HG03460 (cell line): ENCODE measurements around the gene TNFRSF19.

ENCODE experiments used
- ATAC-seq: cut with Tn5 transposase; IDR thresholded peaks from one replicate; pipeline ENCODE4 v1.9.1; 2021; ENCODE audit not compliant: unreplicated experiment

The TNFRSF19 gene

DNA sequence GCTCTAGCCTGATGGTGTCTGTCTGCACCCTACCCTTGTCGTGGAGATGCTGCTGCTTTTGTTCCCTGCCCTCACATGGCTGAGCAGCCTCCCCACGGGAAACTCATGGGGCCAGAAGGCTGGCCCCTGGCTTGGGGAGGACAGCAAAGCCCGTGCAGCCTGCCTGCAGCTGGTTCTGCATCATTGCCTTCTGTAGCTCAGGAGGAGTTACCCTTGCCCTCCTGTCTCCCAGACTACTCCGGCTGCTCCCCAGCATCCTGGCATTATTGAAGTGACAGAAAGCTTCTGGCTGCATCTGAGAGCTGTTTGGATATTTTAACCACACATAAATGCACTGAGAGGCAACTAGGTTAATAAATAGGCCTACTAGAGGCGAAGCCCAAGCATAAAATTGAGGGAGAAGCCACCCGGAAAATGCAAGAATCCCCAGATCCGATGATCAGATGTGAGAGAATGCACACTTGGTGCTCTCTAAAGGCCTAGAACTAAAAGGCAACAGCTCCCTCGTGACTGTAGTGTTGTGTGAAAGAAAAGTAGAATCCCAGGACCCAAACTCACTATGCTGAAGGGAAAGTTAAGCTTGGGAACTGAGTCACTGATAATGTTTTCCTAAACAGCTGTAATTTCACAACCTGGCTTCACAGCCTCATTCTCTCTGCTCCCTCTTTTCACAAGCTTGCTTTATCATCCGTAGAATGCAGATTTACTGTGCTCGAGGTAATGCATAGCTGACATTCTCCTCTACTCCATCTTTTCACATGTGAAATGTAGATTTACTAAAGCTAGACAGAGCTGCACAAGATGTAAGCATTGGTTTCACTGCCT, 110.8 kb downstream of the TNFRSF19 start:
- ATAC-seq: no peak

GRCh38 chr13:23683084-23683483, 112.9 kb downstream of the TNFRSF19 start:
- ATAC-seq: no peak

GRCh38 chr13:23684647-23685046, 114.4 kb downstream of the TNFRSF19 start:
- ATAC-seq: no peak

- no peak for ATAC-seq
Measured at GRCh38 chr13:23685416-23685815, 115.2 kb downstream of the TNFRSF19 start.

- no peak for ATAC-seq
Measured at GRCh38 chr13:23686948-23687347, 116.7 kb downstream of the TNFRSF19 start.

GRCh38 chr13:23687614-23688013, 117.4 kb downstream of the TNFRSF19 start:
- no peak for ATAC-seq

DNA sequence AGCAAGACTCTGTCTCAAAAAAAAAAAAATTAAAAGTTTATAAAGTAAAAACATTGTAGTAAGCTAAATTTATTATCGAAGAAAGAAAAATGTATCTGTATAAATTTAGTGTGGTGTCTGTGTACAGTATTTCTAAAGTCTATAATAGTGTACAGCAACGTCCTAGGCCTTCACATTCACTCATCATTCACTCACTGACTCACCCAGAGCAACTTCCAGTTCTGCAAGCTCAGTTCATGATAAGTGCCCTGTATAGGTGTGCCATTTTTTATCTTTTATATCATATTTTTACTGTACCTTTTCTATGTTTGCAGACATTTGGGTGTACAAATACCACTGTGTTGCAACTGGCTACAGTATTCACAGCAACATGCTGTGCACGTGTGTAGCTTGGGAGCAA, 118.1 kb downstream of the TNFRSF19 start:
- ATAC-seq: no peak

- no peak for ATAC-seq
Measured at GRCh38 chr13:23690668-23691067, 120.5 kb downstream of the TNFRSF19 start.

- no peak for ATAC-seq
Measured at GRCh38 chr13:23692816-23693215, 122.6 kb downstream of the TNFRSF19 start.

DNA sequence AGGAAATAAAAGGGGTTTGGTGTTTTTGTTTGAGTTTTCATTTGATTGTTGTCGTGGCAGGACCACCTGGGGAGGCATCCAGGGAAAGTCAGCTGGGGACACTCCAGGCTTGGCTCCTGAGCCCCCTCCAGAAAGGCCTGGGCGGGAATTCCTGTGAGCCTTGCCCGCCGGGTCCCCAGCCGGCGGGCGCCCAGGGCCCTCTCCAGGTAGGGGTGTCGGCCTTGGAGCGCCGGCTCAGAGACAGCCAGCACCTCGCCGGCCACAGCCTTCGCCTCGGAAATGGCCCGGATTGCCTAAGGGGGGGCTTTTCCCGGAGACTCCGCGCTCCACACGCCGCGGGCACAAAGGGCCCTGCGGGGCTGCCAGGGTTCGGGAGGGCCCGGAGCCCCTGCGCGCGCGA, 125.0 kb downstream of the TNFRSF19 start:
- no peak for ATAC-seq

- peak; percentile 90 for ATAC-seq
Measured at GRCh38 chr13:23695711-23696464, 125.7 kb downstream of the TNFRSF19 start.

- no peak for ATAC-seq
Measured at GRCh38 chr13:23696610-23697009, 126.4 kb downstream of the TNFRSF19 start.

- ATAC-seq: no peak
Measured at GRCh38 chr13:23697772-23698313, 127.6 kb downstream of the TNFRSF19 start.

GRCh38 chr13:23699271-23699670, 129.1 kb downstream of the TNFRSF19 start:
- ATAC-seq: no peak

DNA sequence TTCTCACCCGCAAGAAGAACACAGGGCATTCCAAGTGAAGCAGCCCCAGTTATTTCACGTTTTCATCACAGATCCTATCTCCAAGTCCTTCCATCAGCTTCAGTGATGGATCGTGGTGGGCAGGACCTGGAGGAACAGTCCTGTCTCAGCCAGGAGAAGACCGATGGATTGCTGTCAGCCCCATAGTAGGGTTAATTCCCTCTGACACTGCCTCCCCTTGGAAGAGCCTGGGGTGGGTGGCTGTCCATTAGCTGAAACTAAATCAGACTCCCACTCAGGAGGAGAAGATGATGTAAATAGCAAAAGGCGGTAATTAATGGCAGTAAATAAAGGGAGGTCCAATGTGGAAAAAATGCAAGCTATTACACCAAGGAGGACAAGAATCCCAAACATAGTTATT, 131.0 kb downstream of the TNFRSF19 start:
- no peak for ATAC-seq

GRCh38 chr13:23701636-23702035, 131.4 kb downstream of the TNFRSF19 start:
- ATAC-seq: no peak

GRCh38 chr13:23703246-23703860, 133.1 kb downstream of the TNFRSF19 start:
- no peak for ATAC-seq

GRCh38 chr13:23705583-23705982, 135.4 kb downstream of the TNFRSF19 start:
- no peak for ATAC-seq

GRCh38 chr13:23707674-23708073, 137.5 kb downstream of the TNFRSF19 start:
- no peak for ATAC-seq

GRCh38 chr13:23709536-23709935, 139.3 kb downstream of the TNFRSF19 start:
- no peak for ATAC-seq

DNA sequence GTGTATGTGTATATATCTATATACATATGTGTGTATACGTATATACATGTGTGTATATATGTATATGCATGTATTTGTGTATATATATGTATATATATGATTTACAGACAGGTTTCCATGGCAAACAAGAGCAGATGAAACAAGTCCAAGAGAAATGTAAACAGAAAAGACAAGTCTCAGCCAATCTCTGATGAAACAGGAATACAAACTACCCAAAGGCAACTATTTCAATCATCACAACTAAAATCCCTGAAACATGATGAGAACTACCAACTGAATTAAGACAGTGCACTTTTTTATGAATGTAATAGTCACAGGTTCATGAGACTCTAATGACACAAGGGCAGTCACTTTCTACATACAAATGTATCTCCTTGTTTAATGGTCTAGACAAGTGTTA, 140.2 kb downstream of the TNFRSF19 start:
- ATAC-seq: no peak

DNA sequence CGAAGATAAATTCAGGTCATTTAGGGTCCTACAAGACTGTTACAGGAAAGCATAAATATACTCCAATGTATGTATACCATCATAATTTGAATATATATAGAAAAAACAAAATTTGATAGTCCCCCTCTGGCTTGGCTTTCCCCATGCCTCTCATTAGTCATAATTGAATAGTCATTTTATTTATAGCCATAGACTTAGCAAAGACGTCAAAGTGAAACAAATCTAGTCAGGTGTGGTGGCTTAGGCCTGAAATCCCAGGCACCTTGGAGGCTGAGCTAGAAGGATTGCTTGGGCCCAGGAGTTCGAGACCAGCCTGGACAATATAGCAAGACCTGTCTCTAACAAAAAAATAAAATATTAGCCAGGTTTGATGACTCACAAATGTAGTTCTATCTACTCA, 141.1 kb downstream of the TNFRSF19 start:
- no peak for ATAC-seq
